HCT116 (cell line): Measurements from ENCODE around the gene COPE. TPM values are rescaled to one million over a fixed set of nuclear protein-coding genes. Genes with fewer than 3 reads are reported as not detected.

Experiments
- ATAC-seq: fragments of 200-7000 bp; cut with Tn5 transposase; 2 replicates; pipeline ENCODE4 v1.9.1; 2020; ENCODE audit warnings: mild to moderate bottlenecking, moderate library complexity
- BruUV-seq: library from RNA; stranded (reverse); fragments of 400-500 nt; replicated peaks from 2 replicates; lab custom pipeline; 2021; lab: Mats Ljungman, UMichigan
- CTCF ChIA-PET: fragments of 300-600 bp; sonication (Branson Sonifier 250); formaldehyde crosslinking; loops from one replicate; lab custom pipeline; 2021; ENCODE audit warnings: antibody characterized with exemption; lab: Charles Lee
- POLR2A ChIA-PET: fragments of 300-600, 350-600 bp; sonication (Branson Sonifier 250); formaldehyde crosslinking; loops from one replicate; lab custom pipeline; 2021; ENCODE audit warnings: antibody characterized with exemption; lab: Charles Lee
- RAD21 ChIA-PET, 2 experiments: fragments of 300-600 bp; sonication (Branson Sonifier 250); formaldehyde crosslinking; loops; one replicate each; lab custom pipeline; 2023; ENCODE audit warnings: low total read pairs in 2 of 2; ENCODE audit not compliant: uncharacterized antibody in 2 of 2, unreplicated experiment in 2 of 2, low non-redundant PET in 1 of 2; lab: Charles Lee
- DNase-seq: peaks from one replicate; pipeline ENCODE4 v3.0.0-alpha.2; 2010; ENCODE audit warnings: low read depth, low spot score
- H2AFZ ChIP-seq: fragments of 200-600 bp; shearing (Covaris generic), sonication (generic); 2 replicates; pipeline ENCODE4 v1.6.1; 2017; ENCODE audit warnings: low read depth, mixed run types, mixed read lengths, antibody characterized with exemption, low read length; ENCODE audit not compliant: poor library complexity, severe bottlenecking
- H3K27ac ChIP-seq: 2 replicates; pipeline ENCODE4 v1.5.1; 2012; ENCODE audit warnings: low read depth, low read length
- H3K27me3 ChIP-seq: fragments of 200-600 bp; sonication (generic); 2 replicates; pipeline ENCODE4 v1.6.1; 2016; ENCODE audit warnings: mixed run types, low read length, mixed read lengths; ENCODE audit not compliant: insufficient read depth
- H3K36me3 ChIP-seq, 2 experiments: fragments of 200-500 bp in 1 of 2; fragments of 200-600 bp in 1 of 2; sonication (Bioruptor generic) in 1 of 2; sonication (generic) in 1 of 2; 2 replicates each; pipeline versions ENCODE4 v1.5.1 to v1.6.1; 2014 to 2016; ENCODE audit warnings: low read length in 2 of 2, inconsistent platforms in 1 of 2, mixed read lengths in 1 of 2, mixed run types in 1 of 2; ENCODE audit not compliant: insufficient read depth in 2 of 2, control insufficient read depth in 1 of 2
- H3K4me1 ChIP-seq, 2 experiments: fragments of 200-600 bp in 1 of 2; sonication (generic) in 1 of 2; 2 replicates each; pipeline versions ENCODE4 v1.5.1 to v1.6.1; 2012 to 2017; ENCODE audit warnings: low read length in 2 of 2, inconsistent platforms in 1 of 2, mild to moderate bottlenecking in 1 of 2, mixed read lengths in 1 of 2, mixed run types in 1 of 2, moderate library complexity in 1 of 2; ENCODE audit not compliant: insufficient read depth in 2 of 2, control insufficient read depth in 1 of 2
- H3K4me2 ChIP-seq: fragments of 200-600 bp; sonication (generic); 2 replicates; pipeline ENCODE4 v1.6.1; 2017; ENCODE audit warnings: mixed run types, low read length, mixed read lengths
- H3K4me3 ChIP-seq, 2 experiments: fragments of 200-600 bp in 1 of 2; sonication (generic) in 1 of 2; replicated peaks in 1 of 2; 2 replicates each; pipeline ENCODE4 v1.5.1; 2011 to 2016; ENCODE audit warnings: low read length in 2 of 2, control low read depth in 1 of 2, low read depth in 1 of 2, mild to moderate bottlenecking in 1 of 2, mixed read lengths in 1 of 2, mixed run types in 1 of 2
- H3K79me2 ChIP-seq: fragments of 200-600 bp; sonication (generic); 2 replicates; pipeline ENCODE4 v1.6.1; 2017; ENCODE audit warnings: mild to moderate bottlenecking, mixed run types, low read length, moderate library complexity, mixed read lengths; ENCODE audit not compliant: insufficient read depth
- H3K9ac ChIP-seq: fragments of 200-600 bp; sonication (generic); 2 replicates; pipeline ENCODE4 v1.6.1; 2016; ENCODE audit warnings: low read length, mixed read lengths
- H3K9me2 ChIP-seq: fragments of 200-600 bp; sonication (generic), shearing (Covaris generic); 2 replicates; pipeline ENCODE4 v1.6.1; 2017; ENCODE audit warnings: mixed run types, mild to moderate bottlenecking, moderate library complexity; ENCODE audit not compliant: insufficient read depth
- H3K9me3 ChIP-seq, 2 experiments: fragments of 200-500 bp in 1 of 2; fragments of 200-600 bp in 1 of 2; sonication (Bioruptor generic) in 1 of 2; sonication (generic) in 1 of 2; 2 replicates each; pipeline ENCODE4 v1.6.1; 2014 to 2017; ENCODE audit warnings: low read length in 2 of 2, mixed read lengths in 2 of 2, inconsistent platforms in 1 of 2, low read depth in 1 of 2, mild to moderate bottlenecking in 1 of 2, mixed run types in 1 of 2, moderate library complexity in 1 of 2; ENCODE audit not compliant: control insufficient read depth in 1 of 2, insufficient read depth in 1 of 2
- H4K20me1 ChIP-seq: fragments of 200-600 bp; sonication (generic), shearing (Covaris generic); 2 replicates; pipeline ENCODE4 v1.6.1; 2017; ENCODE audit warnings: mixed run types, mild to moderate bottlenecking, moderate library complexity; ENCODE audit not compliant: insufficient read depth
- CEBPB ChIP-seq: IDR thresholded peaks from 2 replicates; pipeline ENCODE4 v1.6.1; 2012; ENCODE audit warnings: low read depth
- EZH2phosphoT487 ChIP-seq: fragments of 200-600 bp; IDR thresholded peaks from 2 replicates; pipeline ENCODE4 v1.6.1; 2018; ENCODE audit warnings: antibody characterized with exemption, borderline replicate concordance
- FOSL1 ChIP-seq: IDR thresholded peaks from 2 replicates; pipeline ENCODE4 v1.6.1; 2012; ENCODE audit warnings: low read depth
- MAX ChIP-seq: IDR thresholded peaks from 2 replicates; pipeline ENCODE4 v1.6.1; 2012
- POLR2AphosphoS5 ChIP-seq: IDR thresholded peaks from 2 replicates; pipeline ENCODE4 v1.6.1; 2011; ENCODE audit warnings: mild to moderate bottlenecking, low read depth, low read length, moderate library complexity
- SP1 ChIP-seq: IDR thresholded peaks from 2 replicates; pipeline ENCODE4 v1.6.1; 2012; ENCODE audit warnings: low read depth
- SRF ChIP-seq: IDR thresholded peaks from 2 replicates; pipeline ENCODE4 v1.6.1; 2012; ENCODE audit warnings: low read depth
- ZFX ChIP-seq: fragments of 450-650 bp; IDR thresholded peaks from 2 replicates; pipeline ENCODE4 v1.6.1; 2017
- intact Hi-C: fragments of 100-400 bp; cut with micrococcal nuclease; formaldehyde crosslinking; loops from 2 replicates; pipeline ENCODE4 v1.10.0; 2022
- total RNA-seq: library from RNA; stranded (reverse); gene quantifications from one replicate; pipeline ENCODE4 v1.2.1, GENCODE V29; 2021; ENCODE audit not compliant: unreplicated experiment

The COPE gene
- total RNA-seq, 1 experiment from 2014 or later: 263 TPM

GRCh38 chr19:18940769-18941627 lies 21.8 kb upstream of the COPE start, which contains the start of gene HOMER3 (continued):
- TF ChIP-seq CEBPB: no peak

- Histone ChIP-seq H3K27ac (peak overlapping the region; percentile 91), H3K36me3 (peaks cover 0 to 8% of the 10 kb centered on the region in 2 experiments; a peak in 2 of 4 replicates), H3K9ac (peak overlapping the region; percentile 82), H3K4me3 (peak overlapping the region; percentile 77 to 79), H3K79me2 (peaks cover 9% of the 10 kb centered on the region; the same call in 1 of the 2 replicates), H3K4me2 (peak overlapping the region; percentile 94), H2AFZ (no peak overlapping the region), H3K9me2 (no peaks in the 10 kb centered on the region), H4K20me1 (no peaks in the 10 kb centered on the region), H3K4me1 (peaks cover 10 to 35% of the 10 kb centered on the region in 2 experiments), H3K27me3 (no peaks in the 10 kb centered on the region), H3K9me3 (no peaks in the 10 kb centered on the region)
- TF ChIP-seq FOSL1 (peak; percentile 63), MAX (peak; percentile 34; the same call in 1 of the 2 replicates), SP1 (peak; percentile 61), EZH2phosphoT487 (no peak), POLR2AphosphoS5 (peak; percentile 58), SRF (no peak), ZFX (no peak)
- DNase-seq (no peak), ATAC-seq (peak; percentile 55)
- TSS peak; percentile 48 for BruUV-seq
- RAD21 ChIA-PET: interaction anchor here in 1 of 2 experiments (1.6 kb wide), 1 partner anchor 47 kb away, joined by 4 read pairs; no protein-coding TSS in a partner anchor
- intact Hi-C loops: loop anchor here (2.0 kb wide), 1 partner anchor 47 kb away; no protein-coding TSS in a partner anchor
- POLR2A ChIA-PET: no interaction called here
- CTCF ChIA-PET: interaction anchor here (1.0 kb wide), 1 partner anchor 46 kb away, joined by 4 read pairs; no protein-coding TSS in a partner anchor
Observed at GRCh38 chr19:18939922-18940768, 21.0 kb upstream of the COPE start.
